Effector CD4-positive, alpha-beta T cell (primary cell): ENCODE data around the gene HBG2.

Source experiments
- DNase-seq: peaks from one replicate; pipeline ENCODE4 v3.0.0-alpha.2; 2020

The HBG2 gene

DNA sequence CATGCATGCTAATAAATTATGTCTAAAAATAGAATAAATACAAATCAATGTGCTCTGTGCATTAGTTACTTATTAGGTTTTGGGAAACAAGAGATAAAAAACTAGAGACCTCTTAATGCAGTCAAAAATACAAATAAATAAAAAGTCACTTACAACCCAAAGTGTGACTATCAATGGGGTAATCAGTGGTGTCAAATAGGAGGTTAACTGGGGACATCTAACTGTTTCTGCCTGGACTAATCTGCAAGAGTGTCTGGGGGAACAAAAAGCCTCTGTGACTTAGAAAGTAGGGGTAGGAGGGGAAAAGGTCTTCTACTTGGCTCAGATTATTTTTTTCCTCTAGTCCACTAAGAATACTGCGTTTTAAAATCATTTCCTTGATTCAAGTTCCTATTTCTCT is 26.9 kb downstream of the HBG2 start:
- DNase-seq, result no peak

- DNase-seq, result no peak
Measured at GRCh38 chr11:5226732-5227310, 27.8 kb downstream of the HBG2 start, which contains the start of gene HBB. HBB (minus strand) TSS chr11:5227071; CDS start chr11:5227021, 50 bp downstream.

DNA sequence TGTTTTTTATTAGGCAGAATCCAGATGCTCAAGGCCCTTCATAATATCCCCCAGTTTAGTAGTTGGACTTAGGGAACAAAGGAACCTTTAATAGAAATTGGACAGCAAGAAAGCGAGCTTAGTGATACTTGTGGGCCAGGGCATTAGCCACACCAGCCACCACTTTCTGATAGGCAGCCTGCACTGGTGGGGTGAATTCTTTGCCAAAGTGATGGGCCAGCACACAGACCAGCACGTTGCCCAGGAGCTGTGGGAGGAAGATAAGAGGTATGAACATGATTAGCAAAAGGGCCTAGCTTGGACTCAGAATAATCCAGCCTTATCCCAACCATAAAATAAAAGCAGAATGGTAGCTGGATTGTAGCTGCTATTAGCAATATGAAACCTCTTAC is 29.1 kb downstream of the HBG2 start:
- DNase-seq, result no peak

- DNase-seq, result no peak
Measured at GRCh38 chr11:5224538-5225479, 29.8 kb downstream of the HBG2 start.

DNA sequence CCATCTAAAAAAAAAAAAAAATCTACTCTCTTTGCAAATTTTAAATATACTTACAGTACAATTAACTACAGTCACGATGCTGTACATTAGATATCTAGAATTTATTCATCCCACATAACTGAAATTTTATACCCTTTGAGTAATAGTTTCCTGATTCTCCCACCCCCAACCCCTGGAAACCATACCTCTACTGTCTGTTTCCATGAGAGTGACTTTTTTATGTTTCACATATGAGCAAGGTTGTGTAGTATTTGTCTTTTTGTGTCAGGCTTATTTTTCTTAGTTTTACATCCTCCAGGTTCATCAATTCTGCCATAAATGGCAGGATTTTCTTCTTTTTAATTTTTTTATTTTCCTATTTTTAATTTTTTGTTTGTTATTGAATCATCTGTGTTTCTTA is 30.9 kb downstream of the HBG2 start:
- DNase-seq, result no peak

GRCh38 chr11:5223146-5223545 is 31.4 kb downstream of the HBG2 start:
- DNase-seq, result no peak

DNA sequence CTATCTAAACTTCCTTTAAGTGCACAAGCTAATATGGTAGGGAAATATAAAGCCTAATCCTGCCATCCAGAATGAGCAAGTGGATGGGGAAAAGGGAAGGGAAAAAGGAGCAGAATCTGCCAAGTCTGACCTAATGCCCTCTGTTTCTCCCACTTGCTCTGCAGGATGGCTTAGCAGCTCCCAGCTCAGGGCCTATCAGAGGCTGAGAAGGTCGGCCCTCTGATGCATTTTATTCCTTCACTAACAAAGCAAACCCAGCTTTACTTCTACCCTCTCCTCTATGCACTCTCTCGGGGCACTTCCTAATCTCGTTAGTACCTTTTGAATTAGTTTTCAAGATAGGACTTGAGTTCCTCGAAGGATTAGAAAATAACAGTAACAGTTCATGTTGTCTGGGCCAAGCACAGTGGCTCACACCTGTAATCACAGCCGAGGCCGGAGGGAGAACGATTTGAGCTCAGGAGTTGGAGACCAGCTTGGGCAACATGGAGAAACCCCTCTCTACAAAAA is 44.1 kb downstream of the HBG2 start:
- no peak for DNase-seq

DNA sequence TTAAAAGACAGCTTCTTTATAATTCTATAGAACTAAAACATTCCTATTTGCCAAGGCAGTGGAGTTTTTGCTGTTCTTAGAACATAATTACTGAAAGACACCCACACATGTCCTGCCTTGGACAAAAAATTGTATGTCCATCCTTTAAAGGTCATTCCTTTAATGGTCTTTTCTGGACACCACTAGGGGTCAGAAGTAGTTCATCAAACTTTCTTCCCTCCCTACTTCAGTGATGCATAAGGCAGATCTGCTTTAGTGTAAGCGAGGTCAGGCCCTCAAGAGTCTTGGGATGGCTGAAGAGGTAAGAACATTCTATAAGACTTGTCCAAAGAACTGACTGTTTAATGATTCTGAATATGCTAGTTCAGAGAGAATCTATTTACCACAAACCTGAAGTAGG is 49.8 kb downstream of the HBG2 start:
- no peak for DNase-seq

DNA sequence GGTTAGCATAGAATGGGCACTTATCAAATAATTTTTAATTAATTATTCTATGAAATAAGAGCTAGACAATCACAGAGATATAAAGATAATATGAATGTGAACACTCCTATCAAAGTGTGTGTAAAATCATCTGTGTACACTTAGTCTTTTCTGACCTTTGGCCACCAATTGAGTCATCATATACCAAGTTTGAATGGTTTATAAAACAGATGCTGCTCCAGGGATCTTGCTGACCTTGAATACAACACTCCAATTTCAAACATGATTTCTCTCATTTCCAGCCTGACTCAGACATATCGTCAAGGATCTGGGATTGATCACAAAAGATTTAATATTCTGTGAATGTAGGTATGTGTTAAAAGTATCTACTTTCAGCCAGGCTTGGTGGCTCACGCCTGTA is 51.2 kb downstream of the HBG2 start:
- DNase-seq, result no peak
